SK-N-SH (cell line): ENCODE measurements around the gene SRSF3. TPM values are rescaled to one million over a fixed set of nuclear protein-coding genes. Genes with fewer than 3 reads are reported as not detected.
A peak's percentile ranks its signal among the peaks of the same experiment; 100 is the strongest.

ENCODE experiments used
- CTCF ChIA-PET: fragments of 300-600, 350-600 bp; formaldehyde crosslinking; extraction: SDS; loops from one replicate; lab custom pipeline; 2021; lab: Yijun Ruan, JAX
- POLR2A ChIA-PET: fragments of 350-600 bp; sonication (Branson Sonifier 250); formaldehyde crosslinking; extraction: SDS; loops from one replicate; lab custom pipeline; 2020; ENCODE audit warnings: antibody characterized with exemption, inconsistent platforms; lab: Yijun Ruan, JAX
- DNase-seq: peaks from one replicate; pipeline ENCODE4 v3.0.0; 2012
- H2AFZ ChIP-seq: fragments of 200-600 bp; sonication (generic); 2 replicates; pipeline ENCODE4 v1.8.1; 2016; ENCODE audit warnings: antibody characterized with exemption, mild to moderate bottlenecking, low read depth
- H3F3A ChIP-seq: fragments of 200-600 bp; sonication (generic); replicated peaks from 2 replicates; pipeline ENCODE3; 2016; ENCODE audit warnings: antibody characterized with exemption, mild to moderate bottlenecking; ENCODE audit not compliant: insufficient read depth
- H3K27ac ChIP-seq, 2 experiments: fragments of 200-500 bp in 1 of 2; fragments of 200-600 bp in 1 of 2; sonication (Bioruptor generic) in 1 of 2; sonication (generic), shearing (Covaris generic) in 1 of 2; 2 replicates each; pipeline versions ENCODE4 v1.5.1 to v1.6.1; 2014 to 2016; ENCODE audit warnings: low read depth in 2 of 2, inconsistent platforms in 1 of 2, low read length in 1 of 2, mild to moderate bottlenecking in 1 of 2, mixed read lengths in 1 of 2
- H3K27me3 ChIP-seq: fragments of 200-600 bp; sonication (generic), shearing (Covaris generic); 2 replicates; pipeline ENCODE4 v1.6.1; 2016; ENCODE audit warnings: mixed run types; ENCODE audit not compliant: insufficient read depth
- H3K36me3 ChIP-seq, 2 experiments: fragments of 200-500 bp in 1 of 2; fragments of 200-600 bp in 1 of 2; sonication (Bioruptor generic) in 1 of 2; sonication (generic) in 1 of 2; replicated peaks in 1 of 2; 2 replicates each; pipeline versions ENCODE3 to v1.5.1; 2014 to 2016; ENCODE audit warnings: low read length in 1 of 2, mild to moderate bottlenecking in 1 of 2; ENCODE audit not compliant: insufficient read depth in 2 of 2, control insufficient read depth in 1 of 2
- H3K4me1 ChIP-seq, 2 experiments: fragments of 200-500 bp in 1 of 2; fragments of 200-600 bp in 1 of 2; sonication (Bioruptor generic) in 1 of 2; sonication (generic), shearing (Covaris generic) in 1 of 2; 2 replicates each; pipeline versions ENCODE4 v1.5.1 to v1.6.1; 2014 to 2016; ENCODE audit warnings: low read depth in 1 of 2, low read length in 1 of 2, mixed run types in 1 of 2; ENCODE audit not compliant: insufficient read depth in 2 of 2, control insufficient read depth in 1 of 2
- H3K4me2 ChIP-seq: fragments of 200-600 bp; sonication (generic), shearing (Covaris generic); 2 replicates; pipeline ENCODE4 v1.6.1; 2017; ENCODE audit warnings: mixed run types
- H3K4me3 ChIP-seq, 2 experiments: fragments of 200-500 bp in 1 of 2; fragments of 200-600 bp in 1 of 2; sonication (Bioruptor generic) in 1 of 2; sonication (generic), shearing (Covaris generic) in 1 of 2; 2 replicates each; pipeline versions ENCODE4 v1.5.1 to v1.8.1; 2014 to 2016; ENCODE audit warnings: low read depth in 2 of 2, inconsistent platforms in 1 of 2, low read length in 1 of 2, mild to moderate bottlenecking in 1 of 2, mixed read lengths in 1 of 2, moderate library complexity in 1 of 2
- H3K79me2 ChIP-seq: fragments of 200-600 bp; sonication (generic); 2 replicates; pipeline ENCODE4 v1.8.1; 2017; ENCODE audit warnings: mild to moderate bottlenecking; ENCODE audit not compliant: insufficient read depth
- H3K9ac ChIP-seq: fragments of 200-600 bp; sonication (generic); 2 replicates; pipeline ENCODE4 v1.6.1; 2017; ENCODE audit warnings: mixed run types
- H3K9me2 ChIP-seq: fragments of 200-600 bp; sonication (generic); 2 replicates; pipeline ENCODE4 v1.6.1; 2017; ENCODE audit warnings: mixed run types
- H3K9me3 ChIP-seq: fragments of 200-600 bp; sonication (generic); 2 replicates; pipeline ENCODE4 v1.6.1; 2017; ENCODE audit warnings: mixed run types, mild to moderate bottlenecking, moderate library complexity
- H4K20me1 ChIP-seq: fragments of 200-600 bp; sonication (generic); 2 replicates; pipeline ENCODE4 v1.6.1; 2017; ENCODE audit warnings: mild to moderate bottlenecking, mixed run types; ENCODE audit not compliant: insufficient read depth
- CTCF ChIP-seq: fragments of 200-600 bp; sonication (generic); IDR thresholded peaks from 2 replicates; pipeline ENCODE4 v1.6.1; 2017; ENCODE audit warnings: antibody characterized with exemption, mild to moderate bottlenecking, moderate library complexity
- ELF1 ChIP-seq: IDR thresholded peaks from 2 replicates; pipeline ENCODE4 v1.4.0; 2012
- FOSL2 ChIP-seq: IDR thresholded peaks from 2 replicates; pipeline ENCODE4 v1.4.0; 2012; ENCODE audit warnings: low read depth, mild to moderate bottlenecking, moderate library complexity, borderline replicate concordance
- GABPA ChIP-seq: IDR thresholded peaks from 2 replicates; pipeline ENCODE4 v1.4.0; 2012; ENCODE audit warnings: low read depth, mild to moderate bottlenecking
- JUND ChIP-seq: IDR thresholded peaks from 2 replicates; pipeline ENCODE4 v1.4.0; 2012
- MAX ChIP-seq: IDR thresholded peaks from 2 replicates; pipeline ENCODE4 v1.4.0; 2012; ENCODE audit warnings: low read depth
- NFIC ChIP-seq: IDR thresholded peaks from 2 replicates; pipeline ENCODE4 v1.4.0; 2012; ENCODE audit warnings: borderline replicate concordance
- PBX3 ChIP-seq: IDR thresholded peaks from 2 replicates; pipeline ENCODE4; 2012
- RCOR1 ChIP-seq: fragments of 150-350 bp; IDR thresholded peaks from 2 replicates; pipeline ENCODE4 v1.6.1; 2017; ENCODE audit warnings: antibody characterized with exemption, low read length
- REST ChIP-seq: IDR thresholded peaks from 2 replicates; pipeline ENCODE4 v1.6.1; 2012; ENCODE audit warnings: mild to moderate bottlenecking, low read depth, low read length, moderate library complexity
- RFX5 ChIP-seq: IDR thresholded peaks from 2 replicates; pipeline ENCODE4 v1.6.1; 2012; ENCODE audit warnings: mild to moderate bottlenecking, improper control_type of control experiment, low read length
- SMC3 ChIP-seq: IDR thresholded peaks from 2 replicates; pipeline ENCODE4 v1.6.1; 2012; ENCODE audit warnings: low read depth, low read length, improper control_type of control experiment
- TCF12 ChIP-seq: IDR thresholded peaks from 2 replicates; pipeline ENCODE4 v1.4.0; 2012
- YY1 ChIP-seq: IDR thresholded peaks from 2 replicates; pipeline ENCODE4 v1.4.0; 2012; ENCODE audit warnings: low read depth, mild to moderate bottlenecking
- ZBTB33 ChIP-seq: IDR thresholded peaks from 2 replicates; pipeline ENCODE4 v1.4.0; 2012; ENCODE audit warnings: low read depth, borderline replicate concordance
- WGBS: methylation state at CpG from one replicate; pipeline ENCODE4 v1.1.6; 2017; ENCODE audit warnings: low lambda C conversion rate; 5-methylcytosine and 5-hydroxymethylcytosine counted together
- polyA plus RNA-seq, 3 experiments: library from polyadenylated mRNA; depleted of rRNA; stranded (reverse); fragments of >200 nt; gene quantifications; 2 replicates each; pipeline ENCODE4 v1.2.3, GENCODE V29; 2012

Gene SRSF3
- polyA plus RNA-seq, 1 of the 3 experiments (the other 2 are of a cell fraction) = 351 TPM

- no peaks in the 10 kb centered on the region for H3K79me2 ChIP-seq
- peaks cover 6 to 16% of the 10 kb centered on the region in 2 experiments for H3K4me1 ChIP-seq
- no peak overlapping the region for H3K4me3 ChIP-seq
- H3K9me2 ChIP-seq = no peaks in the 10 kb centered on the region
- H3K9ac ChIP-seq = no peak overlapping the region
- H4K20me1 ChIP-seq = no peaks in the 10 kb centered on the region
- H3K4me2 ChIP-seq = peak overlapping the region; percentile 18; the same call in 1 of the 2 replicates
- no peaks in the 10 kb centered on the region for H3K27me3 ChIP-seq
- peak overlapping the region in 1 of 2 experiments; percentile 59; a peak in 3 of 4 replicates for H3K27ac ChIP-seq
- TF ChIP-seq FOSL2 (peak; percentile 62; the same call in 1 of the 2 replicates), TCF12 (peak; percentile 21; the same call in 1 of the 2 replicates), RCOR1 (no peak), REST (0 out of 2 replicates have a peak, but pooled peaks have one; percentile 32), GABPA (no peak), NFIC (peak; percentile 88)
- TF ChIP-seq, all 33 proteins: peak for 4
- WGBS = 51% methylated on average over 8 of the region's 8 CpGs
- ChIA-PET CTCF (interaction anchor here (0.6 to 3.2 kb wide), 4 partner anchors 20 to 38 kb away, joined by 4 to 13 read pairs (median 6); partner anchors contain the start of gene CDKN1A), POLR2A (no interaction called here)
- Histone ChIP-seq H3F3A (peaks cover 15% of the 10 kb centered on the region), H2AFZ (no peak overlapping the region), H3K9me3 (no peaks in the 10 kb centered on the region), H3K36me3 (no peaks in the 10 kb centered on the region)
- DNase-seq = no peak
Observed at GRCh38 chr6:36642913-36643817, 49.0 kb downstream of the SRSF3 start.

- Histone ChIP-seq H3K79me2 (no peaks in the 10 kb centered on the region), H3K9me2 (no peaks in the 10 kb centered on the region), H2AFZ (no peak overlapping the region), H4K20me1 (no peaks in the 10 kb centered on the region), H3K9me3 (no peaks in the 10 kb centered on the region), H3K4me1 (peaks cover 6 to 16% of the 10 kb centered on the region in 2 experiments), H3F3A (peaks cover 15% of the 10 kb centered on the region), H3K27ac (no peak overlapping the region), H3K4me2 (no peak overlapping the region), H3K36me3 (no peaks in the 10 kb centered on the region), H3K27me3 (no peaks in the 10 kb centered on the region), H3K9ac (no peak overlapping the region), H3K4me3 (no peak overlapping the region)
- no peak for DNase-seq
- 85% methylated on average over 2 of the region's 4 CpGs for WGBS
- ChIA-PET CTCF (interaction anchor here (1.4 to 3.2 kb wide), 3 partner anchors 21 to 241 kb away, joined by 3 to 13 read pairs (median 3); partner anchors contain the start of gene C6orf89), POLR2A (no interaction called here)
- TF ChIP-seq ELF1 (no peak), RFX5 (no peak), GABPA (no peak), SMC3 (no peak), PBX3 (no peak), MAX (no peak), TCF12 (no peak), YY1 (no peak), NFIC (no peak), JUND (no peak), ZBTB33 (no peak), CTCF (no peak)
Observed at GRCh38 chr6:36643977-36644376, 49.8 kb downstream of the SRSF3 start.
